ENCODE measurements around the gene APOBR.
"Not testable (repeated sequence)": the region's sequence is repeated elsewhere in the genome, so short reads cannot be mapped to it uniquely, and the experiment has no call there.

APOBR gene

GRCh38 chr16:28521436-28521835 lies 27.0 kb downstream of the APOBR start:
- Histone ChIP-seq H3K4me1 (ENCODE audit: control insufficient read depth in 1 of 2, insufficient read depth in 2 of 2, low read length in 2 of 2) (peaks cover 0 to 5% of the 10 kb centered on the region in 2 donors), H3K27me3 (ENCODE audit: low read depth, low read length) (no peaks in the 10 kb centered on the region), H3K4me3 (ENCODE audit: low read depth in 1 of 2, low read length in 2 of 2) (no peak overlapping the region), H3K36me3 (ENCODE audit: control insufficient read depth in 1 of 2, insufficient read depth in 2 of 2, low read length in 2 of 2) (no peaks in the 10 kb centered on the region), H3K27ac (ENCODE audit: low read length) (no peak overlapping the region), H3K9me3 (ENCODE audit: control insufficient read depth in 1 of 2, low read length in 2 of 2) (no peaks in the 10 kb centered on the region)

- no peak overlapping the region for H3K27ac ChIP-seq (ENCODE audit: low read length)
- no peaks in the 10 kb centered on the region for H3K36me3 ChIP-seq (ENCODE audit: control insufficient read depth in 1 of 2, insufficient read depth in 2 of 2, low read length in 2 of 2)
- H3K27me3 ChIP-seq (ENCODE audit: low read depth, low read length) = no peaks in the 10 kb centered on the region
- H3K9me3 ChIP-seq (ENCODE audit: control insufficient read depth in 1 of 2, low read length in 2 of 2) = no peaks in the 10 kb centered on the region
- peaks cover 4 to 5% of the 10 kb centered on the region in 2 donors for H3K4me1 ChIP-seq (ENCODE audit: control insufficient read depth in 1 of 2, insufficient read depth in 2 of 2, low read length in 2 of 2)
- H3K4me3 ChIP-seq (ENCODE audit: low read depth in 1 of 2, low read length in 2 of 2) = no peak overlapping the region
These were observed 28.3 kb downstream of the APOBR start for GRCh38 chr16:28522792-28523191.

DNA sequence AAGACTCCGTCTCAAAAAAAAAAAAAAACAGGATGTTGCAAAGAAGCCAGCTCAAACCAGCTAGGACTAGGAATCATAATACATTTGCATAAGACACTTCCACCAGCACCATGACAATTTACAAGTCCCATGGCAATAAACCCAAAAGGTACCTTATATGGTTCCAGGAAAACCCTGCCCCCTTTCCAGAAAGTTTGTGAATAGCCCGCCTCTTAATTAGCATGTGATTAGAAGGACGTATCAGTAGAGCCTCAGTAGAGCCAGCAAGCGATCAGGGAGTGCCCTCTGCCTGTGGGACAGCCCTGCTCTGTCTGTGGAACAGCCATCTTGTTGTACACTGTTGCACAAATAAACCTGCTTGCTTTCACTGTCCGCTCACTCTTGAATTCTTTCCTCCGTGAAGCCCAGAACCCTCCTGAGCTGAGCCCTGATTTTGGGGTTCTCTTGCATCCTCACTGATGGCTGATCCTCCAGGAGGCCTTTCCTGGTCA lies 30.3 kb downstream of the APOBR start:
- no peak overlapping the region for H3K4me3 ChIP-seq (ENCODE audit: low read depth in 1 of 2, low read length in 2 of 2)
- H3K27ac ChIP-seq (ENCODE audit: low read length) = no peak overlapping the region
- no peaks in the 10 kb centered on the region for H3K27me3 ChIP-seq (ENCODE audit: low read depth, low read length)
- no peaks in the 10 kb centered on the region for H3K9me3 ChIP-seq (ENCODE audit: control insufficient read depth in 1 of 2, low read length in 2 of 2)
- H3K4me1 ChIP-seq (ENCODE audit: control insufficient read depth in 1 of 2, insufficient read depth in 2 of 2, low read length in 2 of 2) = peaks cover 4 to 5% of the 10 kb centered on the region in 2 donors
- H3K36me3 ChIP-seq (ENCODE audit: control insufficient read depth in 1 of 2, insufficient read depth in 2 of 2, low read length in 2 of 2) = no peaks in the 10 kb centered on the region

DNA sequence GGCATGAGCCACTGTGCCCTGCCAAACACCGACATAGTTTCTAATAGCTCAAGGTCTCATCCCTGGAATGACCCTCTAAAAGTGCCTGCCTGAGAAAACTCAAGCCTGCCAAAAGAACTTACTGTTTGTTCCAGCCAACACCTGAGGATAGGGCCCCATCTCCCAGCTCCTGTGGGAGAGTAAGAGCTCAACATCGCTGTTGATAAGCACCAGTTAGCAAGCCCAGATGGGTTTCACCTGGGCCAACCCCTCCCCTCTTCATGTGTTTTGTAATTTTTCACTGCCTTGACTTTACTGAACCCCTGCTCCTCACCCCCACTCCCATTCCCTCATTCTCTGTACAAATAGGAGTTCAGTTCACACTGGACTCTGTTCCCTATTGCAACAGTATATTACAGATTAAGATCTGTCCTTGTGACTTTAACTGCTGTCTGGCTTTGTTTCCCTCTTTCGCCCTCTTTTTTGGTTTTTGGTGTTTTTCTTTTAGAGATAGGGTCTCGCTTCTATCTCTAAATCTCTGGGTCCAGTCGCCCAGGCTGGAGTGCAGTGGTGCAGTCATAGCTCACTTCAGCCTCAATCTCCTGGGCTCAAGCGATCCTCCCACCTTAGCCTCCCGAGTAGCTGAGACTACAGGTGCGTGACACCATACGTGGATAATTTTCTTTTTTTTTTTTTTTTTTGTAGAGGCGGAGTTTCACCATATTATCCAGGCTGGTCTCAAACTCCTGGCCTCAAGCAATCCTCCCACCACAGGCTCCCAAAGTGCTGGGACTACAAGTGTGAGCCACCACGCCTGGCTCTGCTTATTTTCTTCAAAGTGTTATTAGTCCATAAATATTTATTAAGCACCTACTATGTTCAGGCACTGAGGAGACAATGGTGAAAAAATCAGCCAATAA lies 32.0 kb downstream of the APOBR start:
- H3K27me3 ChIP-seq (ENCODE audit: low read depth, low read length) = no peaks in the 10 kb centered on the region
- no peaks in the 10 kb centered on the region for H3K9me3 ChIP-seq (ENCODE audit: control insufficient read depth in 1 of 2, low read length in 2 of 2)
- no peak overlapping the region for H3K4me3 ChIP-seq (ENCODE audit: low read depth in 1 of 2, low read length in 2 of 2)
- H3K4me1 ChIP-seq (ENCODE audit: control insufficient read depth in 1 of 2, insufficient read depth in 2 of 2, low read length in 2 of 2) = peaks cover 4 to 5% of the 10 kb centered on the region in 2 donors
- no peak overlapping the region for H3K27ac ChIP-seq (ENCODE audit: low read length)
- H3K36me3 ChIP-seq (ENCODE audit: control insufficient read depth in 1 of 2, insufficient read depth in 2 of 2, low read length in 2 of 2) = no peaks in the 10 kb centered on the region

DNA sequence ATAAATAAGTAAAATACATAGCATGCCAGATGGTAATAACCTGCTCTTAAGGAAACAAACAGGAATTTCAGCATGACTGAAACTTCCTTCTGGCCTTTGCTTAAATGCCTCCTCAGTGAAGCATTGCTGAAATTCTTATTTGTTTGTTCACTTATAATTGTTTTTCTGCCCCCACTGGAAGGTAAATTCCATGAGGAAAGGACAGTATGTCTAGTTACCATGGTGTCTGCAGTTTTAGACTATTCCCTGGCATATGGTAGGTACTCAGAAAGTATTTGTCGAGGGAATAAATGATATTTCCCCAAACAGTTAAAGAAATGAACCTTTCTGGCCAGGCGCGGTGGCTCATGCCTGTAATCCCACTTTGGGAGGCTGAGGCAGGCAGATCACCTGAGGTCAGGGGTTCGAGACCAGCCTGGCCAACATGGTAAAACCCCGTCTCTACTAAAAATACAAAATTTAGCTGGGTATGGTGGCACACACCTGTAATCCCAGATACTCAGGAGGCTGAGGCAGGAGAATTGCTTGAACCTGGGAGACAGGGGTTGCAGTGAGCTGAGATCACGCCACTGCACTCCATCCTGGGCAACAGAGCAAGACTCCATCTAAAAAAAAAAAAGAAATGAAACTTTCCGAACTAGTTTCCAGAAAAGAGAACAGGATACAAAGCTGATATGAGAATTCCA lies 32.8 kb downstream of the APOBR start:
- H3K27ac ChIP-seq (ENCODE audit: low read length); H3K4me3 ChIP-seq (ENCODE audit: low read depth in 1 of 2, low read length in 2 of 2); H3K27me3 ChIP-seq (ENCODE audit: low read depth, low read length); H3K9me3 ChIP-seq (ENCODE audit: control insufficient read depth in 1 of 2, low read length in 2 of 2); H3K36me3 ChIP-seq (ENCODE audit: control insufficient read depth in 1 of 2, insufficient read depth in 2 of 2, low read length in 2 of 2); H3K4me1 ChIP-seq (ENCODE audit: control insufficient read depth in 1 of 2, insufficient read depth in 2 of 2, low read length in 2 of 2): not testable (repeated sequence)

DNA sequence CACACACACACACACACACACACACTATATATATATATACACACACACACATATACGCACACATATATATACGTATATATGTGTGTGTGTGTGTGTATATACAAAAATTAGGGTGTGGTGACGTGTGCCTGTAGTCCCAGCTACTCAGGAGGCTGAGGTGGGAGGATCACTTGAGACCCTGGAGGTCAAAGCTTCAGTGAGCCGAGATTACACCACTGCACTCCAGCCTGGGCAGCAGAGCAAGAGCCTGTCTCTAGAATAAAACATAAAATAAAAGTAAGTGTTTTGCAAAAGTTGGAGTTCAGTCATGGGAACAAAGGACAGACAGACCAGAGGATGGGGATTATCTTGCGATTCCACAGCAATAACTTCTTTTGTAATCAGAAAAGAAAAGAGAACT lies 33.5 kb downstream of the APOBR start:
- H3K9me3 ChIP-seq (ENCODE audit: control insufficient read depth in 1 of 2, low read length in 2 of 2) = no peaks in the 10 kb centered on the region
- no peak overlapping the region for H3K27ac ChIP-seq (ENCODE audit: low read length)
- no peaks in the 10 kb centered on the region for H3K27me3 ChIP-seq (ENCODE audit: low read depth, low read length)
- H3K36me3 ChIP-seq (ENCODE audit: control insufficient read depth in 1 of 2, insufficient read depth in 2 of 2, low read length in 2 of 2) = no peaks in the 10 kb centered on the region
- H3K4me1 ChIP-seq (ENCODE audit: control insufficient read depth in 1 of 2, insufficient read depth in 2 of 2, low read length in 2 of 2) = peaks cover 4 to 5% of the 10 kb centered on the region in 2 donors
- no peak overlapping the region for H3K4me3 ChIP-seq (ENCODE audit: low read depth in 1 of 2, low read length in 2 of 2)

GRCh38 chr16:28528463-28528867 lies 34.0 kb downstream of the APOBR start:
- Histone ChIP-seq H3K4me1 (ENCODE audit: control insufficient read depth in 1 of 2, insufficient read depth in 2 of 2, low read length in 2 of 2) (peaks cover 4 to 5% of the 10 kb centered on the region in 2 donors), H3K36me3 (ENCODE audit: control insufficient read depth in 1 of 2, insufficient read depth in 2 of 2, low read length in 2 of 2) (no peaks in the 10 kb centered on the region), H3K27me3 (ENCODE audit: low read depth, low read length) (no peaks in the 10 kb centered on the region), H3K9me3 (ENCODE audit: control insufficient read depth in 1 of 2, low read length in 2 of 2) (no peaks in the 10 kb centered on the region), H3K4me3 (ENCODE audit: low read depth in 1 of 2, low read length in 2 of 2) (no peak overlapping the region), H3K27ac (ENCODE audit: low read length) (no peak overlapping the region)

DNA sequence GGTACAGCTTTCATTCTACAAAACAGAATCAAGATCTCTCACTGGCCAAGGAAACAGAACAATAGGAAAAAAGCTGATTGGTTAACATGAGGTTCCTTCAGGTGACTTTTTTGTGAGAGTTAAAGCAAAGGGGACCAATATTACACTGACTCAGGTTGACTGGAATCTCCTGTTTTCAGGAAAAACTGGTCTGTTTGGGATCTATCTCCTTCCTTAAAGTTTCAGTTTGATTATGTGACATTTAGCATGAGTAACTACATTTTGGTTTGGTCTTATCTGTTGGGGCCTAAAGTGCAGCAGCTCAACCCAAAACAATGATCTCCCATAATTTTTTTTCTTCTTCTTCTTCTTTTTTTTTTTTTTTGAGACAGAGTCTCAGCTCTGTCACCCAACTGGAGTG lies 34.7 kb downstream of the APOBR start:
- Histone ChIP-seq H3K4me1 (ENCODE audit: control insufficient read depth in 1 of 2, insufficient read depth in 2 of 2, low read length in 2 of 2) (peaks cover 4 to 5% of the 10 kb centered on the region in 2 donors), H3K27me3 (ENCODE audit: low read depth, low read length) (no peaks in the 10 kb centered on the region), H3K36me3 (ENCODE audit: control insufficient read depth in 1 of 2, insufficient read depth in 2 of 2, low read length in 2 of 2) (peaks cover 0 to 1% of the 10 kb centered on the region in 2 donors), H3K9me3 (ENCODE audit: control insufficient read depth in 1 of 2, low read length in 2 of 2) (no peaks in the 10 kb centered on the region), H3K27ac (ENCODE audit: low read length) (no peak overlapping the region), H3K4me3 (ENCODE audit: low read depth in 1 of 2, low read length in 2 of 2) (no peak overlapping the region)

DNA sequence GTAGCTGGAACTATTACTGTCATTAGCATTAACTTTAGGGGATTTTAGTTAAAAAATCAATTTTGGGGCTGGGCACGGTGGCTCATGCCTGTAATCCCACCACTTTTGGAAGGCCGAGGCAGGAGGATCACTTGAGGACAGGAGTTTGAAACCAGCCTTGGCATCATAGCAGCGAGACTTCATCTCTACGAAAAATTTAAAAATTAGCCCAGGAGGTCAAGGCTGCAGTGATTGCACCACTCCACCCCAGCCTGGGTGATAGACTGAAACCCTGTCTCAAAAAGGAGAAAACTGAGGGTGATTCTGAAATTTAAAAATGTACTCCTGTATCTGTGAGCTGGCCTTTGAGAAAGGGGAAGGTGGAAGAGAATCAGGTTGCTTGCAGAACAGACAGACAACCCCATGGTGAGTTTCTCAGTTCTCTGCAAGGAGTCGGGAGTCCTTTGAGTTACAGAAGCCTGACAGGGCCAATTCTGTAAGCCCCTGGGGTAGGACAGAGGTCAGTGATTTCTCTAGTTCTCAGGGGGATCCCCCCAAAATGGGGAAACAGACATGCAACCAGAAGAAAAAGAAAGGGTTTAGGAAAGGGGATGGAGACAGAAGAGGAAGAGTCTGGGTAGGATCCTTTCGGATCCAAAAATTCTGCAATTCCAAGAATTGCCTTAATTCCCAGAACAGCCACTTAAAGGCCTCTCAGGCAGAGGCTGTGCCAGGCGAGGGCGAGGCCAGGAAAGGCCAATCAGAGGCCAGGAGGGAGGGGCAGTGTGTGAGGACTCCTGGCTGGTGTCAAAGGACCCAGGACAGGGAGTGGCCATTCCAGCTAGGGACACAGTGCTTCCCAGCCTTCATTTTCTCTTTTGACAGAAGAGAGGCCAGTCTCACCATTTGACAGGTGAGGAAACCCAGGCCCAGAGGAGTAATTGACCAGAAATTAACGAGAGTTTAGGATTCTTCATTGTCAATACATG lies 37.6 kb downstream of the APOBR start:
- no peaks in the 10 kb centered on the region for H3K27me3 ChIP-seq (ENCODE audit: low read depth, low read length)
- no peaks in the 10 kb centered on the region for H3K9me3 ChIP-seq (ENCODE audit: control insufficient read depth in 1 of 2, low read length in 2 of 2)
- H3K27ac ChIP-seq (ENCODE audit: low read length) = no peak overlapping the region
- H3K4me1 ChIP-seq (ENCODE audit: control insufficient read depth in 1 of 2, insufficient read depth in 2 of 2, low read length in 2 of 2) = peaks cover 2 to 7% of the 10 kb centered on the region in 2 donors
- peaks cover 0 to 12% of the 10 kb centered on the region in 2 donors for H3K36me3 ChIP-seq (ENCODE audit: control insufficient read depth in 1 of 2, insufficient read depth in 2 of 2, low read length in 2 of 2)
- no peak overlapping the region for H3K4me3 ChIP-seq (ENCODE audit: low read depth in 1 of 2, low read length in 2 of 2)

DNA sequence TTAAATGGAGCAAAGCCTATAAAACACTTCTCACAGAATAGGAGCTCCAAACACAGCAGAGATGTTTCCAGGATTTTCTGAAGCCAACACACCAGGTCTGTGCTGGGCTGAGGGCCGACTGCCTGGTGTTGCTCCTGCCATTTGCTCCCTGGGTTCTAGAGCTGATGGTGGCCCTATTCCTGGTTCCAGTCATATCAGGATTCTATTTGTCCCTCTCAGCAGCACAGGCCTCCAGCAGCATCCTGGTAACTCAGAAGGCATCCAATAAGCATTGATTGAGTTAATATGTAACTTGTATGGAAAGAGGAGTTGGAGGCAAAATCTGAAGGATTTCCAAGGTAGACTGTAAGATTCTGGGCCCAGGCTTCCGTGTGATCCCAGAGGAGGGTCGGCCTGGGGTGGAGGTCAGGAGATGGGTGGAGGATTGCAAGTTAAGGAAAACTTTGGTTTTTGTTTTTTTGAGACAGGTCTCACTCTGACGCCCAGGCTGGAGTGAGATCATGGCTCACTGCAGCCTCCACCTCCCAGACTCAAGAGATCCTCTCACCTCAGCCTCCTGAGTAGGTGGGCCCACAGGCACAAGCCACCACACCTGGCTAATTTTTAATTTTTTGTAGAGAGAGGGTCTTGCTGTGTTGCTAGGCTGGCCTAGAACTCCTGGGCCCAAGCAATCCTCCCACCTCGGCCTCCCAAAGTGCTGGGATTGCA lies 38.7 kb downstream of the APOBR start:
- Histone ChIP-seq H3K9me3 (ENCODE audit: control insufficient read depth in 1 of 2, low read length in 2 of 2) (no peaks in the 10 kb centered on the region), H3K4me3 (ENCODE audit: low read depth in 1 of 2, low read length in 2 of 2) (no peak overlapping the region), H3K27ac (ENCODE audit: low read length) (no peak overlapping the region), H3K27me3 (ENCODE audit: low read depth, low read length) (no peaks in the 10 kb centered on the region), H3K4me1 (ENCODE audit: control insufficient read depth in 1 of 2, insufficient read depth in 2 of 2, low read length in 2 of 2) (peaks cover 0 to 17% of the 10 kb centered on the region in 2 donors), H3K36me3 (ENCODE audit: control insufficient read depth in 1 of 2, insufficient read depth in 2 of 2, low read length in 2 of 2) (peaks cover 0 to 12% of the 10 kb centered on the region in 2 donors)

Measured in muscle layer of duodenum (tissue), 2 donors.